ENCODE measurements around the gene GH1.

Gene GH1

DNA sequence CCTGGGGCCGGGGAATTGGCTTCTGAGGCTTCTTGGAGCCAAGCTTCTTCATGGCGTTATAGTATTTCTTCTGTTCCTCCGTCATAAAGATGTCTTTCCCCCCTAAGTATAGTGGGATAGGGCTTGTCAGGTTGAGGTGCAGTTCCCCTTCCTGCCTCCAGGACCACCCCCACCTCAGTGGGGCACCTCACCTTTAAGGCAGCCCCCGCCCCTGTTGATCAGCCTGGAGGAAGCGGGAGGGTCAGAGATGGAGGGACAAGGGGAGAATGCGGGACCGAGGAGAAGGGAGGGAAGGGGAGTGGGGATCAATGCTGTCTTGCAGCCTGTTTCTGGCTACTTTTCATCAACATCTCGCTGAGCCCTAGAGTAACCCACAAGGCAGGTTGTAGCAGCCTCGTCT, 25.1 kb upstream of the GH1 start:
- Histone ChIP-seq H3K4me1 (ENCODE audit: insufficient read depth, insufficient read length) (peaks cover 10% of the 10 kb centered on the region), H3K4me3 (ENCODE audit: insufficient read length, low read depth) (no peak overlapping the region), H3K9ac (ENCODE audit: insufficient read length, low read depth) (no peak overlapping the region), H3K27me3 (ENCODE audit: insufficient read depth, insufficient read length) (no peaks in the 10 kb centered on the region), H3K36me3 (ENCODE audit: insufficient read depth, insufficient read length, low read length) (no peaks in the 10 kb centered on the region), H3K9me3 (ENCODE audit: insufficient read depth, low read length) (no peaks in the 10 kb centered on the region)
- TF ChIP-seq ZNF274 (IDR thresholded peaks at IDR 0.05; ENCODE audit: low read depth, low read length), result no peak
- TF ChIP-seq SUZ12 (IDR thresholded peaks at IDR 0.05; ENCODE audit: extremely low read depth, insufficient read depth, insufficient read length), result no peak
- no peak for TF ChIP-seq YY1 (IDR thresholded peaks at IDR 0.05; ENCODE audit: insufficient read depth, insufficient read length)
- no peak for DNase-seq (ENCODE audit: low read depth, low spot score)

GRCh38 chr17:63942309-63942985, 23.8 kb upstream of the GH1 start:
- DNase-seq (ENCODE audit: low read depth, low spot score), result no peak
- no peak overlapping the region for H3K4me3 ChIP-seq (ENCODE audit: insufficient read length, low read depth)
- H3K4me1 ChIP-seq (ENCODE audit: insufficient read depth, insufficient read length), result peaks cover 12% of the 10 kb centered on the region
- H3K9me3 ChIP-seq (ENCODE audit: insufficient read depth, low read length), result no peaks in the 10 kb centered on the region
- no peaks in the 10 kb centered on the region for H3K27me3 ChIP-seq (ENCODE audit: insufficient read depth, insufficient read length)
- H3K9ac ChIP-seq (ENCODE audit: insufficient read length, low read depth), result no peak overlapping the region
- TF ChIP-seq SUZ12 (IDR thresholded peaks at IDR 0.05; ENCODE audit: extremely low read depth, insufficient read depth, insufficient read length), result no peak
- no peak for TF ChIP-seq YY1 (IDR thresholded peaks at IDR 0.05; ENCODE audit: insufficient read depth, insufficient read length)
- TF ChIP-seq ZNF274 (IDR thresholded peaks at IDR 0.05; ENCODE audit: low read depth, low read length), result no peak
- no peaks in the 10 kb centered on the region for H3K36me3 ChIP-seq (ENCODE audit: insufficient read depth, insufficient read length, low read length)

DNA sequence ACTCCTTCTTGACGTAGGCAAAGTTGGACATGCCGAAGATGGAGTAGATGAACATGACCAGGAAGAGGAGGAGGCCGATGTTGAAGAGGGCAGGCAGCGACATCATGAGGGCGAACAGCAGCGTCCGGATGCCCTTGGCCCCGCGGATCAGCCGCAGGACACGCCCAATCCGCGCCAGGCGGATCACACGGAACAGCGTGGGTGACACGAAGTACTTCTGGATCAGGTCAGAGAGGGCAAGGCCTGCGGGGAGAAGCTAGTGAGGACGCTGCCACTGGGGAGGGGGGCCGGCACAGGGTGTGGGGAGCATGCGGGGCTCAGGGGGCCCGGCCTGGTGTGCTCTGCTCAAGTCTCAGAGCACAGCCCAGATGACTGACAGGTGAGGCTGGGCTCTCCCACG, 23.1 kb upstream of the GH1 start:
- no peaks in the 10 kb centered on the region for H3K9me3 ChIP-seq (ENCODE audit: insufficient read depth, low read length)
- H3K27me3 ChIP-seq (ENCODE audit: insufficient read depth, insufficient read length), result no peaks in the 10 kb centered on the region
- H3K36me3 ChIP-seq (ENCODE audit: insufficient read depth, insufficient read length, low read length), result no peaks in the 10 kb centered on the region
- H3K4me3 ChIP-seq (ENCODE audit: insufficient read length, low read depth), result no peak overlapping the region
- no peak overlapping the region for H3K9ac ChIP-seq (ENCODE audit: insufficient read length, low read depth)
- TF ChIP-seq SUZ12 (IDR thresholded peaks at IDR 0.05; ENCODE audit: extremely low read depth, insufficient read depth, insufficient read length), result no peak
- TF ChIP-seq ZNF274 (IDR thresholded peaks at IDR 0.05; ENCODE audit: low read depth, low read length), result no peak
- no peak for TF ChIP-seq YY1 (IDR thresholded peaks at IDR 0.05; ENCODE audit: insufficient read depth, insufficient read length)
- peaks cover 12% of the 10 kb centered on the region for H3K4me1 ChIP-seq (ENCODE audit: insufficient read depth, insufficient read length)
- DNase-seq (ENCODE audit: low read depth, low spot score), result no peak

DNA sequence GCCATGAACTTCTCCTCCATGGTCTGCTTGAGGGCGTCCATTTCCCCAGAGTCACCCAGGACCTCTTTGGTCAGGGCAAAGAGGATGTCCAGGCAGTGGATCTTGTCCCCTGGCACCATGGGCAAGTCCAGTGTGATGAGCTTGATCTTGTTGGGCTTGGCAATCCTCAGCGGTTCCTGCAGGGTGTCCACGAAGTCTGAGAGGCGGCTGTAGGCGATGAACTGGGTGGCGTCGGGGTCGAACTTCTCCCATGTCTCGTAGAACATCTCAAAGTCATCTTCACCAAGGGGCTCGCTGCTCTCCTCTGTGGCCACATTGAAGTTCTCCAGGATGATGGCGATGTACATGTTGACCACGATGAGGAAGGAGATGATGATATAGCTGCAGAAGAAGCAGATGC, 22.5 kb upstream of the GH1 start:
- Histone ChIP-seq H3K27me3 (ENCODE audit: insufficient read depth, insufficient read length) (no peaks in the 10 kb centered on the region), H3K36me3 (ENCODE audit: insufficient read depth, insufficient read length, low read length) (no peaks in the 10 kb centered on the region), H3K4me1 (ENCODE audit: insufficient read depth, insufficient read length) (peaks cover 8% of the 10 kb centered on the region), H3K9me3 (ENCODE audit: insufficient read depth, low read length) (no peaks in the 10 kb centered on the region), H3K4me3 (ENCODE audit: insufficient read length, low read depth) (no peak overlapping the region), H3K9ac (ENCODE audit: insufficient read length, low read depth) (no peak overlapping the region)
- DNase-seq (ENCODE audit: low read depth, low spot score), result no peak
- TF ChIP-seq SUZ12 (IDR thresholded peaks at IDR 0.05; ENCODE audit: extremely low read depth, insufficient read depth, insufficient read length) (no peak), YY1 (IDR thresholded peaks at IDR 0.05; ENCODE audit: insufficient read depth, insufficient read length) (no peak), ZNF274 (IDR thresholded peaks at IDR 0.05; ENCODE audit: low read depth, low read length) (no peak)

- Histone ChIP-seq H3K4me1 (ENCODE audit: insufficient read depth, insufficient read length) (peaks cover 6% of the 10 kb centered on the region), H3K4me3 (ENCODE audit: insufficient read length, low read depth) (no peak overlapping the region), H3K36me3 (ENCODE audit: insufficient read depth, insufficient read length, low read length) (no peaks in the 10 kb centered on the region), H3K9ac (ENCODE audit: insufficient read length, low read depth) (no peak overlapping the region), H3K9me3 (ENCODE audit: insufficient read depth, low read length) (no peaks in the 10 kb centered on the region), H3K27me3 (ENCODE audit: insufficient read depth, insufficient read length) (no peaks in the 10 kb centered on the region)
- no peak for DNase-seq (ENCODE audit: low read depth, low spot score)
- TF ChIP-seq ZNF274 (IDR thresholded peaks at IDR 0.05; ENCODE audit: low read depth, low read length), result no peak
- no peak for TF ChIP-seq SUZ12 (IDR thresholded peaks at IDR 0.05; ENCODE audit: extremely low read depth, insufficient read depth, insufficient read length)
- TF ChIP-seq YY1 (IDR thresholded peaks at IDR 0.05; ENCODE audit: insufficient read depth, insufficient read length), result no peak
Measured at GRCh38 chr17:63940584-63940983, 21.9 kb upstream of the GH1 start.

GRCh38 chr17:63939884-63940283, 21.2 kb upstream of the GH1 start:
- Histone ChIP-seq H3K4me3 (ENCODE audit: insufficient read length, low read depth) (no peak overlapping the region), H3K36me3 (ENCODE audit: insufficient read depth, insufficient read length, low read length) (no peaks in the 10 kb centered on the region), H3K27me3 (ENCODE audit: insufficient read depth, insufficient read length) (no peaks in the 10 kb centered on the region), H3K4me1 (ENCODE audit: insufficient read depth, insufficient read length) (peaks cover 6% of the 10 kb centered on the region), H3K9ac (ENCODE audit: insufficient read length, low read depth) (no peak overlapping the region), H3K9me3 (ENCODE audit: insufficient read depth, low read length) (no peaks in the 10 kb centered on the region)
- no peak for TF ChIP-seq SUZ12 (IDR thresholded peaks at IDR 0.05; ENCODE audit: extremely low read depth, insufficient read depth, insufficient read length)
- no peak for TF ChIP-seq YY1 (IDR thresholded peaks at IDR 0.05; ENCODE audit: insufficient read depth, insufficient read length)
- no peak for DNase-seq (ENCODE audit: low read depth, low spot score)

GRCh38 chr17:63939401-63939800, 20.8 kb upstream of the GH1 start:
- H3K4me3 ChIP-seq (ENCODE audit: insufficient read length, low read depth), result no peak overlapping the region
- TF ChIP-seq SUZ12 (IDR thresholded peaks at IDR 0.05; ENCODE audit: extremely low read depth, insufficient read depth, insufficient read length) (no peak), YY1 (IDR thresholded peaks at IDR 0.05; ENCODE audit: insufficient read depth, insufficient read length) (no peak), ZNF274 (IDR thresholded peaks at IDR 0.05; ENCODE audit: low read depth, low read length) (no peak)
- H3K9me3 ChIP-seq (ENCODE audit: insufficient read depth, low read length), result no peaks in the 10 kb centered on the region
- H3K9ac ChIP-seq (ENCODE audit: insufficient read length, low read depth), result no peak overlapping the region
- no peaks in the 10 kb centered on the region for H3K36me3 ChIP-seq (ENCODE audit: insufficient read depth, insufficient read length, low read length)
- no peaks in the 10 kb centered on the region for H3K27me3 ChIP-seq (ENCODE audit: insufficient read depth, insufficient read length)
- DNase-seq (ENCODE audit: low read depth, low spot score), result no peak
- H3K4me1 ChIP-seq (ENCODE audit: insufficient read depth, insufficient read length), result peaks cover 6% of the 10 kb centered on the region
